Dendritic cell treated with granulocyte-macrophage colony-stimulating factor and Interleukin-4, amounts not matched to agents 40 ng/mL and 50 ng/mL, for 4 days (primary cell): ENCODE measurements around the gene CALR3.

ENCODE experiments used
- H3K27ac Mint-ChIP-seq: one replicate; pipeline ENCODE4 v1.8.0; 2022; ENCODE audit warnings: mild to moderate bottlenecking, mixed read lengths
- H3K27me3 Mint-ChIP-seq: one replicate; pipeline ENCODE4 v1.8.0; 2022; ENCODE audit warnings: mild to moderate bottlenecking, mixed read lengths
- H3K36me3 Mint-ChIP-seq: one replicate; pipeline ENCODE4 v1.8.0; 2022; ENCODE audit warnings: low read depth, mixed read lengths
- H3K4me1 Mint-ChIP-seq: one replicate; pipeline ENCODE4 v1.8.0; 2022; ENCODE audit warnings: low read depth, mixed read lengths
- H3K4me3 Mint-ChIP-seq: one replicate; pipeline ENCODE4 v1.8.0; 2022; ENCODE audit warnings: mild to moderate bottlenecking, moderate library complexity, mixed read lengths
- H3K9me3 Mint-ChIP-seq: one replicate; pipeline ENCODE4 v1.8.0; 2022; ENCODE audit warnings: mixed read lengths
- intact Hi-C: fragments of 100-400 bp; cut with micrococcal nuclease; formaldehyde crosslinking; loops from one replicate; pipeline ENCODE4 v1.15.0; 2022

Gene CALR3

GRCh38 chr19:16429066-16429758 is 66.8 kb downstream of the CALR3 start:
- intact Hi-C loops = no loop called here
- peaks cover 99% of the 10 kb centered on the region for H3K36me3 Mint-ChIP-seq
- no peak overlapping the region for H3K4me3 Mint-ChIP-seq
- no peaks in the 10 kb centered on the region for H3K27me3 Mint-ChIP-seq
- H3K4me1 Mint-ChIP-seq = no peaks in the 10 kb centered on the region
- no peak overlapping the region for H3K27ac Mint-ChIP-seq
- H3K9me3 Mint-ChIP-seq = no peaks in the 10 kb centered on the region
